Measurements from ENCODE around the gene STS. TPM values are rescaled to one million over a fixed set of nuclear protein-coding genes. Genes with fewer than 3 reads are reported as not detected.
A peak's percentile ranks its signal among the peaks of the same experiment; 100 is the strongest.

The STS gene
- total RNA-seq, 1 donor from 2014 or later: 10.1 TPM

GRCh38 chrX:7134981-7135380 lies 12.5 kb upstream of the STS start:
- intact Hi-C loops (cut with DNase I): no loop called here
- no peak for DNase-seq (ENCODE audit: low spot score)
- no peak for ATAC-seq

DNA sequence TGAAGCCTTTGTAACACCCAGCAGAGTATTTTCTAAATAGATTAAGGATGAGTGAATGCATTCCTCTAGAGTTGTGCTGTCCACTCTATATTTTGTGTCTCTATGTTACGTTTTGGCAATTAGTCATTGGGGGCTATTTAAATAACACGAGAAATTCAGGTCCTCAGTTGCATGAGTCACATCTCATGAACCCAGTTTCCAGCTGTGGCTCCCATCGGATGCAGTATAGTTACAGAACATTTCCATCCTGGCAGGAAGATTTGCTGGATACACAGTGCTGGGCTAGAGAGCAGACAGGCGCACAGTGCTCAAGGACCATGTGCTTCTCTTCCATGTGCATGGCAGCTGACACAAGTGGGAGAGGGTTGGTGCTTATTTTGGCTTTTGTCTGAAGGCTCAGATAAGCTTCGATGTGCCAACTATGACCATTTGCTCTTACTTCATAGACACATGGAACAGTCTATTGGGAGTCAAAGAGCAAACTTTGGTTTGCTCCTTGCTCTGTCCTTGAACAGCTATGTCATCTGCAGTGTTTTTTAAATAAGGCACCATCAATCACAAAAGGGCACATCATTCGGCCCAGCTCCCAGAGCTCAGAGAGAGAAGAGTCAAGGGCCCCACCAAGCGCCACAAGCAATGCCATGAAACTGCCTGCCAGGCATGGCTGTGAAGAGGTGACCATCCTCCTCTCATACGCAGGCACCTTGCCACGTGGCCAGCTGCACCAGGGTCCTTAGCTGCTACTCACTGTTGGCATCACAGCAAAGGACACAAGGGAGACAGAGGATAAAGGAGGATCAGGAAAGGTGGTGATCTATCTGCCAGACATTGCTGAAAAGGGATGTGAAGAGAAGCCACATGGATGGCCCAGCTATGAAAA lies 8.1 kb upstream of the STS start:
- intact Hi-C loops (cut with DNase I): no loop called here
- ATAC-seq (no peak), DNase-seq (ENCODE audit: low spot score) (no peak)

- ATAC-seq (no peak), DNase-seq (ENCODE audit: low spot score) (no peak)
- intact Hi-C loops (cut with DNase I): no loop called here
Measured at GRCh38 chrX:7143076-7143475, 4.4 kb upstream of the STS start.

GRCh38 chrX:7143941-7144525 lies 3.5 kb upstream of the STS start:
- intact Hi-C loops (cut with DNase I): no loop called here
- DNase-seq (ENCODE audit: low spot score): no peak

GRCh38 chrX:7145454-7145853 lies 2.1 kb upstream of the STS start:
- intact Hi-C loops (cut with DNase I): no loop called here
- no peak for ATAC-seq

More at GRCh38 chrX:7143941-7144525, 3.5 kb upstream of the STS start:
- ATAC-seq: no peak

GRCh38 chrX:7146020-7146702 lies 1.4 kb upstream of the STS start:
- intact Hi-C loops (cut with DNase I): no loop called here
- DNase-seq (ENCODE audit: low spot score) (no peak), ATAC-seq (no peak)

More at GRCh38 chrX:7145454-7145853, 2.1 kb upstream of the STS start:
- DNase-seq (ENCODE audit: low spot score): no peak

DNA sequence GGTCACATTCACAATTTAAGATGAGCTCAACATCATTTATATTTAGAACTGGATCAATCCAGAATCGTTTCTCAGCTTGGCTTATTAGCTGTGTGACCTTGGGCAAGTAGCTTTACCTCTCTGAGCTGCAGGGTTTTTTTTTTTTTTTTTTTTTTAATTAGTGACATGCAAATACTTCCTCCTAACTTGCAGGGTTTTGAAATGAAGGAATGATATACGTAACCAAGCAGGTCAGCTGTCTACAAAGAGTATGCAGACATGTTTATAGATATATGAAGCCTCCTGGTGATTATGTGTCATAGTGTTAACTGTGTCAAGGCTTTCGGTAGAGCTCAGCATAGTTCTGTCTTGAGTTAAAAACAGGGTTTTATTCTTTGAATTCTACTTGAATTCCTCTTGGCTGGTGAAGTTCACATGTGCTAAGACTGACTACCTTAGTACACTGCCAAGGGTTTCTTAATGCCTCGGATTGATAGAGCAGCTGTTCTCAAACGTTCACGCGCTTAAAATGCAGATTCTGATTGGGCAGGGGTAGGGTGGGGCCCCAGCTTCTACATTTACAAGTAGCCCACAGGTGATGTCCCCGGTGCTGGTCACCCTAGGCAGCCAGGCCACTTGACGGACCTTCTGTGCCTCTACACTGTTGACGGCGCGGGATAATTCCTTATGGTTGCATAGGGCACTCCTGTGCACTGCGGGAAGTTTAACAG lies 654 bp upstream of the STS start:
- peak; percentile 44 for ATAC-seq
- DNase-seq (ENCODE audit: low spot score): no peak
- intact Hi-C loops (cut with DNase I): no loop called here

DNA sequence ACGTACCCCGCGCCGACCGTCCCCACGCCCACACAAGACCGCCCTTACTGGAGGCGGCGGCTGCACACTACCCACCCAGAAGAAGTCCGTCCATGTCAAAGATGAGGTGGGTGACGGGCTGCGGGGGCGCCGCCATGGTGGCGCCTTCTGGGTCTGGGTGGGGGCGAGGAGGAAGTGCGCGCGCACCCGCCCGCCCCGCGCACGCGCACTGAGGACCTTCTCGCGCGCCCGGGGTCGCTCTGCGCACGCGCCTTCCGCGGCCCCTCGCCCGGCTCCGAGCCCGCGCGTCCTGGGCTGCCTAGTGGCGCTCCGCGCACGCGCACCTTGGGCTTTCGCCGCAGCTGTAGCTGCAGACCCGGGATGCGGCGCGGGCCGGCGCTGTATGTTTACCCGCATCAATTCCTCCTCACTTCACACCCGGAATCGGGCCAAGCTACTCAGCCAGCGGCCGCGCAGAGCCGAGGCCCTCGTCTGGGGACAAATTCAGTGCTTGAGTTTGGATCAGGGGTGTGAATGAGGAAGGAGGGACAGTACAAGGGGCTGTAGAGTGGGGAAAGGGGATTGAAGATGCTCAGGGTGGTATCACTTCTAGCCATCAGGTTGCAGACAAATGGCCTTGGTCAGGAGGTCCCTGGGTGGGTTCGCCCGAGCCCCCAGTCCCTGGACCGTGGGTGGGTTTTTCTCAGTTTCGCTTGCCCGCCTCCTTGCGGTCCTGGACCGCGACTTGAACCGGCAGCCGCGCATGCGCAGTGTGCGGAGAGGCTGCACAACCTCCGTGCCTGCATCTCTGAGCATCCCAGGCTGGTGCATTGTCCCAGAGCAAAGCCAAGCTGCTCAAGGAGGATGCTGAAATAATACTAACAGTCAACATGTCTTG lies 704 bp downstream of the STS start, which contains the start of gene PUDP:
Gene PUDP (minus strand): TSS at position 176 of the 877 bp plus-strand sequence. CDS start 40 bp downstream, at position 136.
- DNase-seq (ENCODE audit: low spot score): peak; percentile 94
- intact Hi-C loops (cut with DNase I): no loop called here
- ATAC-seq: peak; percentile 96

DNA sequence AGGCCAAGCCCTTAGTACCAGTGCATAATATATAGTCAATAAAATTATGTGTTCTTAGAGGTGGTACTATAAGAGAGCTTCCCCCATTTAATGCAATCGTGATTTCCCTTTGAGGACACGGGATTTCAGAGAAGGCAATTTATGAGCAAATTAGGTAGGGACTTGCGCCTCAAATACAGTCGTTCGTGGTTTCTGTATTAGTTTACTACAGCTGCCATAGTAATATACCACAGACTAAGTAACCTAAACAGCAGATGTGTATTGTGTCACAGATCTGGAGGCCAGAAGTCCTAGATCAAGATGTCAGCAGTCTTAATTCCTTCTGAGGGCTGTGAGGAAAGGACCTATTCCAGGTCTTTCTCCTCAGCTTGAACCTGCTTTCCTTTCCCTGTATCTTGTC lies 1.9 kb downstream of the STS start:
- intact Hi-C loops (cut with DNase I): no loop called here
- no peak for ATAC-seq
- no peak for DNase-seq (ENCODE audit: low spot score)

GRCh38 chrX:7153231-7153630 lies 5.7 kb downstream of the STS start:
- ATAC-seq (no peak), DNase-seq (ENCODE audit: low spot score) (no peak)
- intact Hi-C loops (cut with DNase I): no loop called here

DNA sequence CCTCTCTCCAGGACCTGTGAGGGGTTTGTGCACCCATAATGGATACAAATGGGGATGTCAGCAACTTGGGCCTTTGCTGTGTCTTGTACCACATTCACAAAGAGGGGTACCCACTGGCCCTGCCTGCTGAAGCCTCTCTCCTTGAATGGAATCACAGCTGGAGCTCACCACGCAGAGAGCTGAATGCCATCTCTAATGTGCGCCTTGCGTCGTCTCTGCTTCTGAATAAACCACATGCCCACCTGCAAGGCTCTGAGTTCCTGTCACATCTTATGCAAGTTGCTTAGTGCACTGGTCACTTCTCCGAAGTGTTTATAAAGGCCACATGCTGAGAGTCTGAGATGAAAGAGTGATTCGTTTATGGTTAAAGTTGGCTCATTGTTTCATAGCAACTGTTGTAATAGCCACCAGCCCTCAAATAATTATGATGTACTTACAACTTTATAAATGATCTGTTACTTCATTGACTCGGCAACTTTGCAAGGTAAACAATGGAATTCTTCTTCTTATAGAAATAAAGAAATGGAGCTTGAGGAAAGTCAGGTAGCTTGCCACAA lies 6.6 kb downstream of the STS start:
- no peak for DNase-seq (ENCODE audit: low spot score)
- no peak for ATAC-seq
- intact Hi-C loops (cut with DNase I): no loop called here

DNA sequence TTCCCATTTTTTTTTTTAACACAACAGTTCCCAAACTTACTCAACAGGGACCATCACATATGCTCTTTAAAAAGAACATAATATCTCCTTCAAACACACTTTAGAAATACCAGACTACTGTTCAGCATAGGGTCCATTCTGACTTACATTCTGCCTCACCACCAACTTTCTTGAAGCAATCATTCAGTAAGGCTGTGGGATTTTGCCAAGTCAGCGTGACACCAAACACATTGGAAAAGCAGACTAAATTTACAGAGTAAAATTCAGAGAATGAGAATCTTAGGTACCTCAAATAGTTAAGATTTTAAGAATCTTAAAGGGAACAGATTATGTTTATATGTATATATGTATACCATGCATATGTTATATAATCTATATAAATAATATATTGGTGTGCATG lies 7.7 kb downstream of the STS start:
- ATAC-seq (no peak), DNase-seq (ENCODE audit: low spot score) (no peak)
- intact Hi-C loops (cut with DNase I): no loop called here

- intact Hi-C loops (cut with DNase I): no loop called here
- DNase-seq (ENCODE audit: low spot score) (no peak), ATAC-seq (no peak)
Measured at GRCh38 chrX:7156879-7157278, 9.4 kb downstream of the STS start.

DNA sequence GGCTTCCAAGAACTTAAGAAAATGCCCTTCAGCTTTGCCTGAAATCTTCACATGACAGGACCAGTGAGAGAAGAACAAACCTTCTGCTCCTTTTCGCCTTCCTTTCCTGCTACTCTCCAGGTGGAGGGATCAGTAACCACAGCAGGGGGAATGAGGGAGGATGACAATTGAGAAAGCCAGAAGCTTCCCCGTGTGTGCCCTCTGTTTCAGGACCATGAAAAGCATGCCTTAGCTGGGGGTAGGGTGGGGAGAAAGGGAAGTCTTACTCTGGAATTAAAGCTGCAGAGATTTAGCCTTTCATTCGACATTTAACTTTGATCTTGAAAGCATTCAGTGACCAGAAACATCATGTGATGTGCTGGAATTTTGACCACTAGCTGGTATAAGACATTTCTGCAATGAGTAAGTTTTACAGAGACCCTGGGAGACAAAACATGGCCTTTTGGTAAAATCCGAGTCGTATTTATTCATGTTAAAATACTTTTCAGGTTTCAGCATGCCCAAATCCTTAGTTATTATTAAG lies 11.0 kb downstream of the STS start:
- no peak for DNase-seq (ENCODE audit: low spot score)
- intact Hi-C loops (cut with DNase I): no loop called here
- no peak for ATAC-seq

DNA sequence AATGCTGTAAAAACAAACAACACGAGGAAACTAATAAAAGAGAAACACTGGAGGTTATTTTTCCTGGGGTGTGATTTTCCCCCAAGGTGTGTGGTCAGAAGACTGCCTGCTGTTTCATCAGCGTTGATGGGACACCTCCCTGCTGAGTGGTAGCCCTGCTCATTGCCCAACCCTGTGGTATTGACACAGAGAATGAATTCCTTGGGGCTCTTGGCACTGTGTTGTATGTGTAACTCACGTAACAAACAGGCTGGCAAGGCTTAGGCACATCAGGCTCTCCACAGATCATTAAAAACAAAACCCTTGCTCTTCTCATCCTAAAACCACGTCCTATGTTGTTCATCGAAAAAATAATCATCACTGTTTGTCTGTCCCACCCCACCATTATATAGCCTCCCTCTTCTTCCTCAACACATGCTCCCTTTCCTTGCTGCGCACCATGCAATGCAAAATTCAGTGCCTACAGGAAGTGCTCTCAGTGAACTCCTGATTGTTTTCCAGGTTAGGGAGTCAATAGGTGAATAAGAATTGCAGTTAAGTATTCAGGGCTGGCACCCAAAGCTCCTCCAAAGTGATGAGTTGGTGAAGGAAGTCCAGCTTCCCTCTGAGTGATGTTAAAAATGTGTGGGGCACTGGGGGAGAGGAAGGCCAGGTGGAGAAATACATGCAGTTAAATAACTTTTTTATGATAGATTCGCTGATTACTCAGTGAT lies 11.8 kb downstream of the STS start:
- peak; percentile 66 for ATAC-seq
- intact Hi-C loops (cut with DNase I): no loop called here

DNA sequence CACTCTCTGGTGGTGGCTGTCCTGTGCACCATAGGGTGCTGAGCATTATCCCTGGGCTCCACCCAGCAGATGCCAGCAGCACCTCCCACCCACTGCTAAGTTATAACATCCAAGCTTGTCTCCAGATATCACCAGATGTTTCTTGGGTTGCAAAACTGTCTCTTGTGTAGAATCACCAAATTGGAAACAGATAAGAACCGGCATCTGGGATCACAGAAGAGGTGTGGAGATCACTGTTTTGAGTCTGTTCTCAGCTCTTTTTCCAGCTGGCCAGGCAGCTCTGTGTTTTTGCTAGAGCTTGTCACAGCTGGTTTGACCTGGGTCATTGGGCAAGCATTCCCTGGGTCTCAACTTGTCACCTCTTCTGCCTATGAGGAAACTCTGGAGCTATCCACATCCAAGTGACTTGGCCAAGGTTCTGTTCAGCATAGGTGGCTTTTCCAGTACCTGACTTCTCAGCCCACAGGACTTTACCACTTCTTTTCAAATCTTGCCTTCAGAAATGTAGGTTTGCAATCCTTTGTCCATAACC lies 15.7 kb downstream of the STS start:
- peak; percentile 13 for ATAC-seq

More for the DNA sequence above, 11.8 kb downstream of the STS start:
- DNase-seq (ENCODE audit: low spot score): no peak

DNA sequence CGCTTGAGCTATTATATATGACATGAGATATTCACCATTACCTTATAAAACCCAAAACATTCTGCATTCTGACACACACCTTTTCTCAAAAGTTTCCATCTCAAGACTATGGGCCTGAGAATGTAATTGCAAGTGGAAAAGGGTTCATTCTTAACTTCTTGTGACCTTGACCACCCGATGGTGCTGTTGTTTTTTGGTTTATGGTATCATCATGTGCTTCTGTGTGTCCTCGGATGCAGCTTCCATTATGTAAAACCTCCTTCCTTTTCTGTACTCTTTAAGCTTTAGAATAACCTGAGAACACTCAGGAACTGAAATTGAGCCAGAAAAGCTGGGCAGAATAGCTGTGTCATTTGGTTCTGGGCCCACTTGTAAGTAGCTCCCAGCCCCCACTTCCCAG lies 16.7 kb downstream of the STS start:
- ATAC-seq (no peak), DNase-seq (ENCODE audit: low spot score) (no peak)
- intact Hi-C loops (cut with DNase I): no loop called here

More for the DNA sequence above, 15.7 kb downstream of the STS start:
- intact Hi-C loops (cut with DNase I): no loop called here
- DNase-seq (ENCODE audit: low spot score): no peak
